ENCODE measurements around the gene ATIC.

Gene ATIC

GRCh38 chr2:215328066-215328465 is 16.2 kb downstream of the ATIC start:
- Mint-ChIP-seq H3K27me3 (no peaks in the 10 kb centered on the region), H3K4me3 (no peak overlapping the region), H3K9me3 (no peaks in the 10 kb centered on the region), H3K27ac (no peak overlapping the region), H3K36me3 (ENCODE audit: low read depth) (peaks cover 100% of the 10 kb centered on the region), H3K4me1 (ENCODE audit: low read depth) (peaks cover 5% of the 10 kb centered on the region)
- intact Hi-C loops (cut with micrococcal nuclease): no loop called here

GRCh38 chr2:215332872-215333595 is 21.2 kb downstream of the ATIC start:
- Mint-ChIP-seq H3K27ac (no peak overlapping the region), H3K36me3 (ENCODE audit: low read depth) (peaks cover 98% of the 10 kb centered on the region), H3K4me3 (no peak overlapping the region), H3K4me1 (ENCODE audit: low read depth) (peaks cover 5% of the 10 kb centered on the region), H3K27me3 (no peaks in the 10 kb centered on the region), H3K9me3 (no peaks in the 10 kb centered on the region)
- intact Hi-C loops (cut with micrococcal nuclease): no loop called here

GRCh38 chr2:215338883-215339679 is 27.2 kb downstream of the ATIC start:
- H3K27me3 Mint-ChIP-seq: no peaks in the 10 kb centered on the region
- H3K9me3 Mint-ChIP-seq: no peaks in the 10 kb centered on the region
- intact Hi-C loops (cut with micrococcal nuclease): no loop called here
- H3K4me1 Mint-ChIP-seq (ENCODE audit: low read depth): no peaks in the 10 kb centered on the region
- no peak overlapping the region for H3K27ac Mint-ChIP-seq
- H3K4me3 Mint-ChIP-seq: no peak overlapping the region
- peaks cover 96% of the 10 kb centered on the region for H3K36me3 Mint-ChIP-seq (ENCODE audit: low read depth)

- Mint-ChIP-seq H3K36me3 (ENCODE audit: low read depth) (peaks cover 84% of the 10 kb centered on the region), H3K27ac (no peak overlapping the region), H3K9me3 (no peaks in the 10 kb centered on the region), H3K4me1 (ENCODE audit: low read depth) (no peaks in the 10 kb centered on the region), H3K4me3 (no peak overlapping the region), H3K27me3 (no peaks in the 10 kb centered on the region)
- intact Hi-C loops (cut with micrococcal nuclease): no loop called here
Measured at GRCh38 chr2:215347878-215348277, 36.0 kb downstream of the ATIC start.

- no peak overlapping the region for H3K4me3 Mint-ChIP-seq
- H3K9me3 Mint-ChIP-seq: no peaks in the 10 kb centered on the region
- H3K27me3 Mint-ChIP-seq: no peaks in the 10 kb centered on the region
Measured at GRCh38 chr2:215352602-215353001, 40.7 kb downstream of the ATIC start.

GRCh38 chr2:215354771-215355695 is 43.2 kb downstream of the ATIC start:
- H3K27me3 Mint-ChIP-seq: no peaks in the 10 kb centered on the region
- no peak overlapping the region for H3K4me3 Mint-ChIP-seq
- H3K27ac Mint-ChIP-seq: no peak overlapping the region
- no peaks in the 10 kb centered on the region for H3K9me3 Mint-ChIP-seq
- no peaks in the 10 kb centered on the region for H3K4me1 Mint-ChIP-seq (ENCODE audit: low read depth)
- intact Hi-C loops (cut with micrococcal nuclease): no loop called here
- H3K36me3 Mint-ChIP-seq (ENCODE audit: low read depth): peaks cover 16% of the 10 kb centered on the region

More at GRCh38 chr2:215352602-215353001, 40.7 kb downstream of the ATIC start:
- Mint-ChIP-seq H3K4me1 (ENCODE audit: low read depth) (no peaks in the 10 kb centered on the region), H3K27ac (no peak overlapping the region), H3K36me3 (ENCODE audit: low read depth) (peaks cover 36% of the 10 kb centered on the region)
- intact Hi-C loops (cut with micrococcal nuclease): no loop called here

GRCh38 chr2:215355801-215356200 is 43.9 kb downstream of the ATIC start:
- H3K9me3 Mint-ChIP-seq: no peaks in the 10 kb centered on the region
- intact Hi-C loops (cut with micrococcal nuclease): no loop called here

GRCh38 chr2:215356334-215356947 is 44.6 kb downstream of the ATIC start:
- Mint-ChIP-seq H3K9me3 (no peaks in the 10 kb centered on the region), H3K27me3 (no peaks in the 10 kb centered on the region), H3K4me3 (no peak overlapping the region), H3K27ac (no peak overlapping the region), H3K36me3 (ENCODE audit: low read depth) (peaks cover 5% of the 10 kb centered on the region), H3K4me1 (ENCODE audit: low read depth) (peaks cover 3% of the 10 kb centered on the region)
- intact Hi-C loops (cut with micrococcal nuclease): no loop called here

More at GRCh38 chr2:215355801-215356200, 43.9 kb downstream of the ATIC start:
- no peak overlapping the region for H3K27ac Mint-ChIP-seq
- no peak overlapping the region for H3K4me3 Mint-ChIP-seq
- H3K36me3 Mint-ChIP-seq (ENCODE audit: low read depth): peaks cover 8% of the 10 kb centered on the region
- no peaks in the 10 kb centered on the region for H3K4me1 Mint-ChIP-seq (ENCODE audit: low read depth)
- H3K27me3 Mint-ChIP-seq: no peaks in the 10 kb centered on the region

- no peaks in the 10 kb centered on the region for H3K9me3 Mint-ChIP-seq
- no peak overlapping the region for H3K27ac Mint-ChIP-seq
- H3K36me3 Mint-ChIP-seq (ENCODE audit: low read depth): no peaks in the 10 kb centered on the region
- peaks cover 5% of the 10 kb centered on the region for H3K4me1 Mint-ChIP-seq (ENCODE audit: low read depth)
- no peaks in the 10 kb centered on the region for H3K27me3 Mint-ChIP-seq
- no peak overlapping the region for H3K4me3 Mint-ChIP-seq
- intact Hi-C loops (cut with micrococcal nuclease): no loop called here
Measured at GRCh38 chr2:215356948-215357461, 45.1 kb downstream of the ATIC start.

GRCh38 chr2:215357660-215358059 is 45.8 kb downstream of the ATIC start:
- peaks cover 5% of the 10 kb centered on the region for H3K4me1 Mint-ChIP-seq (ENCODE audit: low read depth)
- intact Hi-C loops (cut with micrococcal nuclease): no loop called here
- peaks cover 4% of the 10 kb centered on the region for H3K36me3 Mint-ChIP-seq (ENCODE audit: low read depth)
- no peak overlapping the region for H3K27ac Mint-ChIP-seq
- H3K9me3 Mint-ChIP-seq: no peaks in the 10 kb centered on the region
- H3K27me3 Mint-ChIP-seq: no peaks in the 10 kb centered on the region
- H3K4me3 Mint-ChIP-seq: no peak overlapping the region

GRCh38 chr2:215358312-215358845 is 46.5 kb downstream of the ATIC start:
- H3K4me3 Mint-ChIP-seq: no peak overlapping the region
- H3K4me1 Mint-ChIP-seq (ENCODE audit: low read depth): peaks cover 5% of the 10 kb centered on the region
- intact Hi-C loops (cut with micrococcal nuclease): no loop called here
- H3K9me3 Mint-ChIP-seq: no peaks in the 10 kb centered on the region
- peaks cover 11% of the 10 kb centered on the region for H3K36me3 Mint-ChIP-seq (ENCODE audit: low read depth)
- no peak overlapping the region for H3K27ac Mint-ChIP-seq
- no peaks in the 10 kb centered on the region for H3K27me3 Mint-ChIP-seq

GRCh38 chr2:215358891-215359575 is 47.2 kb downstream of the ATIC start:
- H3K4me3 Mint-ChIP-seq: no peak overlapping the region
- H3K9me3 Mint-ChIP-seq: no peaks in the 10 kb centered on the region
- H3K27ac Mint-ChIP-seq: no peak overlapping the region
- peaks cover 5% of the 10 kb centered on the region for H3K4me1 Mint-ChIP-seq (ENCODE audit: low read depth)
- intact Hi-C loops (cut with micrococcal nuclease): no loop called here
- H3K27me3 Mint-ChIP-seq: no peaks in the 10 kb centered on the region
- peaks cover 17% of the 10 kb centered on the region for H3K36me3 Mint-ChIP-seq (ENCODE audit: low read depth)

GRCh38 chr2:215359576-215359922 is 47.7 kb downstream of the ATIC start:
- Mint-ChIP-seq H3K27me3 (no peaks in the 10 kb centered on the region), H3K36me3 (ENCODE audit: low read depth) (peaks cover 23% of the 10 kb centered on the region), H3K9me3 (no peaks in the 10 kb centered on the region), H3K4me3 (no peak overlapping the region), H3K4me1 (ENCODE audit: low read depth) (peaks cover 5% of the 10 kb centered on the region), H3K27ac (no peak overlapping the region)
- intact Hi-C loops (cut with micrococcal nuclease): no loop called here
